H1 (cell line): ENCODE measurements around the gene GJA10. TPM values are rescaled to one million over a fixed set of nuclear protein-coding genes. Genes with fewer than 3 reads are reported as not detected.

Experiments
- CTCF ChIA-PET: fragments of 300-600 bp; sonication (Branson Sonifier 250); formaldehyde crosslinking; loops from one replicate; lab custom pipeline; 2021; ENCODE audit not compliant: partially characterized antibody; lab: Charles Lee
- POLR2A ChIA-PET: fragments of 300-600 bp; sonication (Branson Sonifier 250); formaldehyde crosslinking; loops from one replicate; lab custom pipeline; 2021; ENCODE audit warnings: inconsistent platforms; ENCODE audit not compliant: partially characterized antibody; lab: Charles Lee
- DNase-seq, 2 experiments: peaks; one replicate each; pipeline versions ENCODE4 v3.0.0 to v3.0.0-alpha.2; 2010 to 2022; ENCODE audit warnings: low spot score in 2 of 2, low read depth in 1 of 2, mixed read lengths in 1 of 2
- FAIRE-seq: peaks from 2 replicates; lab custom pipeline; 2011; peaks lifted over from hg19 to GRCh38; lab: Jason Lieb, UNC
- H2AFZ ChIP-seq: 2 replicates; pipeline ENCODE4 v1.8.1; 2012; ENCODE audit warnings: low read length, inconsistent platforms
- H2AK5ac ChIP-seq: 2 replicates; pipeline ENCODE4 v1.6.1; 2013; ENCODE audit warnings: low read depth, low read length
- H2BK120ac ChIP-seq: replicated peaks from 2 replicates; pipeline ENCODE3; 2013; ENCODE audit warnings: low read depth, low read length, inconsistent platforms
- H2BK12ac ChIP-seq: 2 replicates; pipeline ENCODE4 v1.6.1; 2013; ENCODE audit warnings: low read depth, low read length
- H2BK15ac ChIP-seq: 2 replicates; pipeline ENCODE4 v1.6.1; 2013; ENCODE audit warnings: low read length
- H2BK20ac ChIP-seq: 2 replicates; pipeline ENCODE4 v1.6.1; 2013; ENCODE audit warnings: low read length
- H2BK5ac ChIP-seq: 2 replicates; pipeline ENCODE4 v1.6.1; 2013; ENCODE audit warnings: low read depth, low read length
- H3K14ac ChIP-seq: 2 replicates; pipeline ENCODE4 v1.6.1; 2013; ENCODE audit warnings: inconsistent platforms; ENCODE audit not compliant: insufficient read length
- H3K18ac ChIP-seq: 2 replicates; pipeline ENCODE4 v1.6.1; 2013; ENCODE audit warnings: low read length; ENCODE audit errors: extremely low read depth
- H3K23ac ChIP-seq: 2 replicates; pipeline ENCODE4 v1.6.1; 2013; ENCODE audit warnings: inconsistent platforms; ENCODE audit not compliant: insufficient read length
- H3K23me2 ChIP-seq: 2 replicates; pipeline ENCODE4 v1.6.1; 2013; ENCODE audit warnings: low read depth, low read length
- H3K27ac ChIP-seq: 2 replicates; pipeline ENCODE4 v1.6.1; 2011; ENCODE audit warnings: low read depth, low read length, inconsistent platforms
- H3K27me3 ChIP-seq, 4 experiments: replicated peaks in 1 of 4; 1 replicate in 1 of 4; 2 replicates in 3 of 4; pipeline versions ENCODE4 v1.6.1 to v1.8.1; 2011 to 2013; ENCODE audit warnings: low read length in 3 of 4, mild to moderate bottlenecking in 3 of 4, inconsistent platforms in 2 of 4, mixed read lengths in 2 of 4, moderate library complexity in 1 of 4; ENCODE audit not compliant: control insufficient read depth in 3 of 4, insufficient read depth in 3 of 4; ENCODE audit errors: extremely low read depth in 1 of 4
- H3K36me3 ChIP-seq, 4 experiments: 2 replicates each; pipeline versions ENCODE4 v1.6.1 to v1.8.1; 2011 to 2013; ENCODE audit warnings: mild to moderate bottlenecking in 4 of 4, low read length in 3 of 4, moderate library complexity in 2 of 4, control low read depth in 1 of 4, inconsistent platforms in 1 of 4; ENCODE audit not compliant: insufficient read depth in 4 of 4, control insufficient read depth in 2 of 4
- H3K4ac ChIP-seq: replicated peaks from 2 replicates; pipeline ENCODE3; 2013; ENCODE audit warnings: low read length, low read depth, mixed read lengths, inconsistent platforms; ENCODE audit not compliant: insufficient read length
- H3K4me1 ChIP-seq, 4 experiments: replicated peaks in 1 of 4; 1 replicate in 1 of 4; 2 replicates in 3 of 4; pipeline versions ENCODE4 v1.6.1 to v1.8.1; 2011 to 2013; ENCODE audit warnings: low read length in 3 of 4, inconsistent platforms in 2 of 4, mixed read lengths in 1 of 4; ENCODE audit not compliant: insufficient read depth in 4 of 4, control insufficient read depth in 3 of 4
- H3K4me2 ChIP-seq, 2 experiments: 2 replicates each; pipeline versions ENCODE4 v1.6.1 to v1.8.1; 2011 to 2013; ENCODE audit warnings: low read depth in 2 of 2, low read length in 2 of 2, control low read depth in 1 of 2, inconsistent platforms in 1 of 2, mild to moderate bottlenecking in 1 of 2; ENCODE audit not compliant: insufficient read depth in 1 of 2
- H3K4me3 ChIP-seq, 4 experiments: fragments of 200-600, 300-600 bp in 1 of 4; sonication (generic), shearing (Covaris generic), sonication (Bioruptor Twin) in 1 of 4; 2 replicates each; pipeline versions ENCODE4 v1.5.1 to v1.8.1; 2011 to 2016; ENCODE audit warnings: low read length in 4 of 4, low read depth in 3 of 4, control low read depth in 2 of 4, inconsistent platforms in 2 of 4, mild to moderate bottlenecking in 2 of 4, mixed read lengths in 1 of 4, moderate library complexity in 1 of 4; ENCODE audit not compliant: insufficient read depth in 2 of 4; ENCODE audit errors: extremely low read depth in 1 of 4
- H3K56ac ChIP-seq: replicated peaks from 2 replicates; pipeline ENCODE3; 2013; ENCODE audit warnings: low read depth, mild to moderate bottlenecking, mixed read lengths, low read length, inconsistent platforms; ENCODE audit not compliant: insufficient read length
- H3K79me1 ChIP-seq: 2 replicates; pipeline ENCODE4 v1.6.1; 2013; ENCODE audit warnings: low read depth, low read length, control low read depth
- H3K79me2 ChIP-seq, 2 experiments: 2 replicates each; pipeline versions ENCODE4 v1.6.1 to v1.8.1; 2012 to 2013; ENCODE audit warnings: low read length in 2 of 2, mild to moderate bottlenecking in 2 of 2, inconsistent platforms in 1 of 2; ENCODE audit not compliant: insufficient read depth in 2 of 2, control insufficient read depth in 1 of 2
- H3K9ac ChIP-seq, 4 experiments: replicated peaks in 1 of 4; 1 replicate in 1 of 4; 2 replicates in 3 of 4; pipeline versions ENCODE4 v1.6.1 to v1.8.1; 2011 to 2013; ENCODE audit warnings: low read depth in 3 of 4, low read length in 3 of 4, control low read depth in 2 of 4, mild to moderate bottlenecking in 2 of 4, moderate library complexity in 2 of 4, inconsistent platforms in 1 of 4; ENCODE audit errors: extremely low read depth in 1 of 4
- H3K9me3 ChIP-seq, 2 experiments: 2 replicates each; pipeline versions ENCODE4 v1.6.1 to v1.8.1; 2012 to 2013; ENCODE audit warnings: mild to moderate bottlenecking in 2 of 2, moderate library complexity in 2 of 2, control low read depth in 1 of 2, inconsistent platforms in 1 of 2, low read depth in 1 of 2, low read length in 1 of 2, mixed read lengths in 1 of 2; ENCODE audit not compliant: insufficient read depth in 2 of 2
- H4K20me1 ChIP-seq, 2 experiments: replicated peaks in 1 of 2; 2 replicates each; pipeline versions ENCODE3 to v1.8.1; 2011 to 2013; ENCODE audit warnings: inconsistent platforms in 2 of 2, low read length in 2 of 2, mild to moderate bottlenecking in 1 of 2; ENCODE audit not compliant: insufficient read depth in 2 of 2, control insufficient read depth in 1 of 2
- H4K5ac ChIP-seq: 2 replicates; pipeline ENCODE4 v1.6.1; 2013; ENCODE audit warnings: low read length, low read depth, mixed read lengths, inconsistent platforms; ENCODE audit not compliant: insufficient read length
- H4K8ac ChIP-seq: 2 replicates; pipeline ENCODE4 v1.8.0; 2013; ENCODE audit warnings: mild to moderate bottlenecking, moderate library complexity, low read length, inconsistent platforms; ENCODE audit not compliant: insufficient read depth; ENCODE audit errors: extremely low read depth
- H4K91ac ChIP-seq: replicated peaks from 2 replicates; pipeline ENCODE3; 2013; ENCODE audit warnings: low read length, mixed read lengths, inconsistent platforms; ENCODE audit not compliant: insufficient read length
- ASH2L ChIP-seq: fragments of 200-600, 300-600 bp; sonication (generic); IDR thresholded peaks from one replicate; pipeline ENCODE4 v1.7.1; 2017; ENCODE audit warnings: low read length
- ATF2 ChIP-seq: IDR thresholded peaks from 2 replicates; pipeline ENCODE4 v1.6.1; 2012; ENCODE audit warnings: low read length, inconsistent platforms
- CEBPB ChIP-seq: IDR thresholded peaks from 2 replicates; pipeline ENCODE4 v1.6.1; 2012; ENCODE audit warnings: low read depth, low read length
- CREB1 ChIP-seq: IDR thresholded peaks from 2 replicates; pipeline ENCODE4 v1.6.1; 2012; ENCODE audit warnings: inconsistent platforms
- KDM1A ChIP-seq: fragments of 200-600, 300-600 bp; sonication (generic); IDR thresholded peaks from 2 replicates; pipeline ENCODE4 v1.7.1; 2016; ENCODE audit warnings: mild to moderate bottlenecking, low read length, borderline replicate concordance
- MAFK ChIP-seq: IDR thresholded peaks from 2 replicates; pipeline ENCODE4 v1.6.1; 2012; ENCODE audit warnings: low read depth, mild to moderate bottlenecking, improper control_type of control experiment, low read length
- RFX5 ChIP-seq: IDR thresholded peaks from 2 replicates; pipeline ENCODE4 v1.6.1; 2011; ENCODE audit warnings: low read depth, low read length, improper control_type of control experiment, borderline replicate concordance
- TAF1 ChIP-seq: IDR thresholded peaks from 2 replicates; pipeline ENCODE4 v1.6.1; 2011; ENCODE audit warnings: mild to moderate bottlenecking, low read depth, low read length
- TAF7 ChIP-seq: optimal IDR thresholded peaks from 2 replicates; pipeline ENCODE3; 2011; ENCODE audit warnings: low read depth, mild to moderate bottlenecking, inconsistent platforms, low read length, moderate library complexity, borderline replicate concordance
- TBP ChIP-seq: IDR thresholded peaks from 2 replicates; pipeline ENCODE4 v1.6.1; 2011; ENCODE audit warnings: low read depth, low read length, improper control_type of control experiment
- ZNF274 ChIP-seq: IDR thresholded peaks from 2 replicates; pipeline ENCODE4 v1.7.0; 2012; ENCODE audit warnings: low read length, borderline replicate concordance; ENCODE audit errors: extremely low read depth
- WGBS, 2 experiments: shearing (Covaris generic) in 1 of 2; methylation state at CpG; one replicate each; pipeline versions ENCODE4 v1.1.6 to v1.1.7; 2013 to 2015; ENCODE audit warnings: low lambda C conversion rate in 2 of 2, mixed read lengths in 2 of 2, inconsistent platforms in 1 of 2, low coverage in 1 of 2, missing lambda C conversion rate in 1 of 2; ENCODE audit not compliant: insufficient replicate concordance in 2 of 2, insufficient coverage in 1 of 2, insufficient read length in 1 of 2; ENCODE audit errors: extremely low coverage in 1 of 2, missing lambda C conversion rate in 1 of 2; 5-methylcytosine and 5-hydroxymethylcytosine counted together
- polyA plus RNA-seq, 7 experiments: library from polyadenylated mRNA; depleted of rRNA in 3 of 7; stranded (reverse) in 5 of 7; unstranded in 2 of 7; fragments of >200 nt in 5 of 7; fragments of 200-250 nt in 2 of 7; gene quantifications; 1 replicate in 5 of 7; 2 replicates in 1 of 7; 4 replicates in 1 of 7; pipeline versions ENCODE4 v1.2.1 to v1.2.3, GENCODE V29; 2011 to 2013; ENCODE audit warnings: missing spikeins in 2 of 7, mixed read lengths in 2 of 7
- total RNA-seq: library from RNA; stranded (reverse); fragmentation: NEBNext Ultra II Directional; extraction: Animal tissue kit (Norgen Biotek cat#: 25700); gene quantifications from 2 replicates; pipeline ENCODE4 v1.2.1, GENCODE V29; 2021
- TF ChIP-seq, protein P1 (sequence below): IDR thresholded peaks from 2 replicates; pipeline ENCODE4 v1.6.1; 2012; ENCODE audit warnings: inconsistent platforms

Gene GJA10
- total and polyA plus RNA-seq, 2 of the 8 experiments (the other 6 are each of a cell fraction or from before 2014, with no cell fraction given) = 0.21 TPM; not detected in 1

DNA sequence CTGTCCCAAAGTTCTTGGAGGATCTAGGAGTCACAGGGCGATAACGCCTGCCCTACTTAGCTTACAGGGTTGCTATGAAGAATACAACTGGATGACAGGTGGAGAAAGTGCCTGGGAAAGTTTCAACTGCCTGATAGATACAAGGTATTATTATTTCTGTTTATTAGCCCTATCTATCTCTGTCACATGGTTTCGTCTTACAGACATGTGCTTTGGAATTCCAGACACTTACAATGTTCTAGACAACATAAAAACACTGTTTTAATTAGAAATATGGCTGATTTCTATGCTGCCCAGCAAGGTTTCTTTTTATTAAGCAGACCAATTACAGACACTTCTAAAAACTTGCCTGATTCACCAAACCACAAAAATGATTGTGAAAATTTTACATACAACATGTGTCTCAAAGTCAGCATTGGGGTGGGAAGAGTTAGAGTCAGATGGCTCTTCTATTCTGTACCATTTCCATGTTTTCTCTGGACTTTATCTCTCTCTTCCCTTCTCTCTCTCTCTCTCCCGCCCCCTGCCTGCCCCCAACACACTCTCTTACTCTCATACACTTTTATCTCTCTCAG is 50.0 kb downstream of the GJA10 start:
- Histone ChIP-seq H4K91ac (no peak overlapping the region), H4K5ac (no peak overlapping the region), H3K4ac (no peak overlapping the region), H3K23me2 (no peaks in the 10 kb centered on the region), H2AFZ (no peak overlapping the region), H4K8ac (no peak overlapping the region), H3K9ac (no peak overlapping the region), H2BK5ac (no peak overlapping the region), H3K9me3 (no peaks in the 10 kb centered on the region), H2BK15ac (no peak overlapping the region), H3K56ac (no peak overlapping the region), H3K4me1 (no peaks in the 10 kb centered on the region; a peak in 2 of 7 replicates), H2BK12ac (no peak overlapping the region), H2BK120ac (no peak overlapping the region), H3K79me1 (no peaks in the 10 kb centered on the region), H2AK5ac (no peak overlapping the region), H3K23ac (no peak overlapping the region), H2BK20ac (no peak overlapping the region), H3K27me3 (no peaks in the 10 kb centered on the region), H4K20me1 (no peaks in the 10 kb centered on the region), H3K4me3 (no peak overlapping the region), H3K79me2 (no peaks in the 10 kb centered on the region), H3K27ac (no peak overlapping the region), H3K14ac (no peak overlapping the region), H3K18ac (no peak overlapping the region), H3K36me3 (no peaks in the 10 kb centered on the region), H3K4me2 (no peak overlapping the region)
- POLR2A ChIA-PET = interaction anchor here (0.7 kb wide), 1 partner anchor 41 kb away, joined by 3 read pairs; no protein-coding TSS in a partner anchor
- CTCF ChIA-PET = interaction anchor here (0.7 to 6.3 kb wide), 19 partner anchors 8 to 534 kb away, joined by 3 to 71 read pairs (median 4); no protein-coding TSS in a partner anchor
- no peak for DNase-seq
- 79% methylated on average over 4 of the region's 4 CpGs; no CpG with 5 or more reads in 1 of the 2 experiments for WGBS, 2 experiments
- FAIRE-seq = no peak
- TF ChIP-seq ZNF274 (no peak), ATF2 (no peak), TBP (no peak), TAF1 (no peak), CEBPB (no peak), TAF7 (no peak), MAFK (no peak), ASH2L (no peak), KDM1A (no peak), CREB1 (no peak), RFX5 (no peak)
- TF ChIP-seq, protein P1, sequence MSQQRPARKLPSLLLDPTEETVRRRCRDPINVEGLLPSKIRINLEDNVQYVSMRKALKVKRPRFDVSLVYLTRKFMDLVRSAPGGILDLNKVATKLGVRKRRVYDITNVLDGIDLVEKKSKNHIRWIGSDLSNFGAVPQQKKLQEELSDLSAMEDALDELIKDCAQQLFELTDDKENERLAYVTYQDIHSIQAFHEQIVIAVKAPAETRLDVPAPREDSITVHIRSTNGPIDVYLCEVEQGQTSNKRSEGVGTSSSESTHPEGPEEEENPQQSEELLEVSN = no peak
